ENCODE measurements around the gene LTBP4. TPM values are rescaled to one million over a fixed set of nuclear protein-coding genes. Genes with fewer than 3 reads are reported as not detected.

The LTBP4 gene
- total RNA-seq, 4 donors from 2014 or later: 43.5 to 249 (median 65.5) TPM

DNA sequence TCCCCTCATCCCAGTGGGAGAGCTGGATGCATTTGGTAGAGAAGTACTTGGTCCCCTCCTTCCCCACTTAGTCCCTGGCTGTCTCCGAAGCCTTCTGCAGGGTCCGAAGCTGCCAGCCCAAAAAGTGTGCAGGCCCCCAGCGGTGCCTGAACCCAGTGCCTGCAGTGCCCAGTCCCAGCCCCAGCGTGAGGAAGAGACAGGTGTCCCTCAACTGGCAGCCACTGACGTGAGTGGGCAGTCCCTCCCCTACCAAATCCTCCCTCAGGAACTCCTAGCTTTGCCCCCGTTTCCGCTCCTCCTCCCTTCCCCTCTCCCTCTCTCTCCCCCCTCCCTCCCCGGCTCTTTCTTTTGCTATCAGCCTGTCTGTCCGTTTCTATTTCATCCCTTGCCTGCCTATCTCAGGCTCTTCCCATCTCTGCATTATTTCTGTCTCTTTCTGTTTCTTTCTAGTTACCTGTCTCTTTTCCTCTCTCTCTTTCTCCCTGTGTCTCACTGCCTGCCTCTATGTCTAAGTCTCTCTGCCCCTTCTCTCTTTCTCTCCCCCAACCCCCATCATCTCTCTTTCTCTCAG, 1.8 kb upstream of the LTBP4 start:
- 0 to 1% methylated on average over 7 to 8 of the region's 9 CpGs for WGBS, 2 donors
- Histone ChIP-seq H3K36me3 (no peaks in the 10 kb centered on the region), H3K27me3 (peaks cover 0 to 65% (median 12%) of the 10 kb centered on the region in 4 donors), H3K9me3 (no peaks in the 10 kb centered on the region), H3K4me3 (peak overlapping the region in 2 of 4 donors; percentile 68 to 81), H3K4me1 (peaks cover 56 to 85% (median 58%) of the 10 kb centered on the region in 3 donors), H3K27ac (peak overlapping the region; percentile 53 to 97 (median 84))
- DNase-seq: no peak
- TF ChIP-seq POLR2A (IDR thresholded peaks at IDR 0.05) (no peak), CTCF (IDR thresholded peaks at IDR 0.05) (no peak)
- intact Hi-C loops (cut with DNase I): loop anchor here (5.0 to 10.0 kb wide), 3 partner anchors 57 to 135 kb away; partner anchors contain the start of genes BLVRB and SPTBN4

DNA sequence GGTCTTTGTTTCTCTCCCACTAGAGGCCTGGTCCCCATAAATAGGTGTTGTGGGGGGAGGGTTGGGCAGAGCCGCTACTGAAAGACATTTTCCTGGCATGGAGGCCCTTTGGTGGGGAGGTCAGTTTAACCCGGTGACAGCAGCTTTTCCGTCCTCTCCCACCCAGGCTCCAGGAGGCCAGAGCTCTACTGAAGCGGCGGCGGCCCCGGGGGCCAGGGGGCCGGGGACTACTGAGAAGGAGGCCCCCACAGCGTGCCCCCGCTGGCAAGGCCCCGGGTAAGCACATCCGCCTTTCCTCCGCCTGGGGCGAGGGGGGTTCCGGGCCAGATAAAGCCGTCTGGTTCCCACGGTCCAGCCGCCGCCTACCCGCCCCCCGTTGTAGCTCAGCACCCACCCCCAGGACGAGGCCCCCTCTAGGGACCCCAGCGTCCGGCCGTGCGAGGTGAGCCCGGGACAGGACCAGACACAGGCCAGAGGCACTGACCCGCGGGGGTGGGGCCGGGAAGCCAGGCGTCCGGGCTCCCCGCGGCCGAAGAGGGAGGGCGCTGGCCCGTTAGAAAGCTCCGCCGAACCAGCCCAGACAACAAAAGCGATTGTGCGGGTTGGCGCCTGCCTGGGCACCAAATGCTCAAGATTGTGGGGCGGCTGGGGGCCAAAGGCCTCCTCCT, 1.1 kb upstream of the LTBP4 start:
- Histone ChIP-seq H3K4me3 (peak overlapping the region in 3 of 4 donors; percentile 17 to 81 (median 68)), H3K27me3 (peaks cover 0 to 64% (median 12%) of the 10 kb centered on the region in 4 donors), H3K36me3 (no peaks in the 10 kb centered on the region), H3K4me1 (peaks cover 62 to 85% (median 64%) of the 10 kb centered on the region in 3 donors), H3K9me3 (no peaks in the 10 kb centered on the region), H3K27ac (peak overlapping the region; percentile 53 to 97 (median 84))
- 0 to 3% methylated on average over 4 to 9 of the region's 43 CpGs for WGBS, 2 donors
- intact Hi-C loops (cut with DNase I): loop anchor here (5.0 to 10.0 kb wide), 4 partner anchors 58 to 175 kb away; partner anchors contain the start of genes BLVRB, SERTAD1 and SPTBN4
- TF ChIP-seq POLR2A (IDR thresholded peaks at IDR 0.05) (no peak), CTCF (IDR thresholded peaks at IDR 0.05) (no peak)
- DNase-seq: no peak

DNA sequence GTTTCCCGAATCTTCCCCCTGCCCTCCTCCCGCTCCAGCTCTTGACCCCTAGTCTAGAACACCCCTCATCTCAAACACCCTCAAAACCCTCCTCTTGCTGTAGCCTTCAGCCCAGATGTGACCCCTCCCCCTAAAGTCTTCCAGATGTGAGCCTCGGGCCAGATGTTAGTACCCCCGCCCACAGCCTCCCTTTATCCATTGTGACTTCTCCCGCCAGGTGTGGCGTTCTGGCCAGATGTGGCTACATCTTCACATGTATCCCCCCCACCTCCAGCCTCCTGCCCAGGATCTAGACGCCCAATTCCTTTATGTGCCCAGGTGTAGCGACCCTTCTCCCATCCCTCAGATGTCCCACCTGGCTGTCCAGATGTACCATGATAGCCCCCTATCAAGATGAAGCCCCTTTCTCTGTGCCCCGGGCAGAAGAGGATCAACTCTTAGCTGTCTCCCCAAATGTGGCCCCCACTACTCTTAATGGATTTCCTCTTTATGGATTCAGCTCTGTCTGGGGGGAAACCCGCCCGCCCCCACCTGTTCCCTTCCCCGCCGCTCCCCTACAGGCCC, 517 bp upstream of the LTBP4 start:
- 4 to 7% methylated on average over 9 to 11 of the region's 13 CpGs for WGBS, 2 donors
- TF ChIP-seq CTCF (IDR thresholded peaks at IDR 0.05) (no peak), POLR2A (IDR thresholded peaks at IDR 0.05) (no peak)
- Histone ChIP-seq H3K27me3 (peaks cover 0 to 58% (median 12%) of the 10 kb centered on the region in 4 donors), H3K9me3 (no peaks in the 10 kb centered on the region), H3K4me3 (peak overlapping the region in 3 of 4 donors; percentile 52 to 81 (median 68)), H3K4me1 (peaks cover 63 to 90% (median 69%) of the 10 kb centered on the region in 3 donors), H3K27ac (peak overlapping the region; percentile 53 to 97 (median 84)), H3K36me3 (no peaks in the 10 kb centered on the region)
- intact Hi-C loops (cut with DNase I): loop anchor here (10.0 kb wide), 1 partner anchor 176 kb away; the partner anchor contains the start of gene SERTAD1
- no peak for DNase-seq

- intact Hi-C loops (cut with DNase I): loop anchor here (10.0 kb wide), 1 partner anchor 178 kb away; the partner anchor contains the start of gene SERTAD1
- TF ChIP-seq CTCF (IDR thresholded peaks at IDR 0.05) (no peak), POLR2A (IDR thresholded peaks at IDR 0.05) (no peak)
- no peak for DNase-seq
- Histone ChIP-seq H3K36me3 (no peaks in the 10 kb centered on the region), H3K4me3 (peak overlapping the region in 3 of 4 donors; percentile 52 to 81 (median 68)), H3K27me3 (peaks cover 0 to 36% (median 3%) of the 10 kb centered on the region in 4 donors), H3K4me1 (peaks cover 72 to 99% (median 80%) of the 10 kb centered on the region in 3 donors), H3K27ac (peak overlapping the region; percentile 95 to 97 (median 96)), H3K9me3 (no peaks in the 10 kb centered on the region)
- WGBS, 2 donors: 27 to 28% methylated on average over 2 of the region's 2 CpGs
Measured at GRCh38 chr19:40603071-40603388, 1.9 kb downstream of the LTBP4 start.
